Measurements from ENCODE around the gene TMEM132E. TPM values are rescaled to one million over a fixed set of nuclear protein-coding genes. Genes with fewer than 3 reads are reported as not detected.

The TMEM132E gene
- total and polyA plus RNA-seq, 2 experiments from 2014 or later: 0.16 to 0.45 TPM

DNA sequence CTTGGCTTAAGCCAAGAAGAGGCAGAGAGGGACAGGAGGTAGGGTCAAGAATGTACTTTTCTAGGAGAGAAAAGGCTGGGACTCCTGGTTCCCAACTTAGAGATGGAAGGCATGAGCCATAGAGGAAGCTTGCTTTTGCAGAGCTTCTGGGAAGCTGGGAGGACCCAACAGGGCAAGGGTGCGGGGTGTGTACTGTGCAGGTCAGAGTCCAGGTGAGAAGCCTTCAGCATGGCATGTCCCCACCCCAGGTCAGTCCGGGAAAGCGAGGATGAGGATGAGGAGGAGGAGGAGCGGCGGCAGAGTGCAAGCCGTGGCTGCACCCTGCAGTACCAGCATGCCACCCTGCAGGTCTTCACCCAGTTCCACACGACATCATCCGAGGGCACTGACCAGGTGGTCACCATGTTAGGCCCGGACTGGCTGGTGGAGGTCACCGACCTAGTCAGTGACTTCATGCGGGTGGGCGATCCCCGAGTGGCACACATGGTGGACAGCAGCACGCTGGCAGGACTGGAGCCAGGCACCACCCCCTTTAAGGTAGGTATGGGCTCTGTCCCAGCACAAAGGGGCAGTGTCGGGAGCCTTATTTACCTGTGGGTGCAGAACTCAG, 55.3 kb downstream of the TMEM132E start (continued):
- no peak for TF ChIP-seq ZNF462 (CRISPR knock-in tag; IDR thresholded peaks at IDR 0.05)
- no peak for TF ChIP-seq CREB1 (CRISPR knock-in tag; IDR thresholded peaks at IDR 0.05; ENCODE audit: low read depth)
- TF ChIP-seq POLR2AphosphoS5 (IDR thresholded peaks at IDR 0.05; ENCODE audit: low read depth): no peak
- TF ChIP-seq NANOG (IDR thresholded peaks at IDR 0.05; ENCODE audit: borderline replicate concordance): no peak
- no peak for TF ChIP-seq JUNB (IDR thresholded peaks at IDR 0.05; ENCODE audit: unreplicated experiment)
- TF ChIP-seq CTCF (conservative IDR thresholded peaks at IDR 0.05; ENCODE audit: low read depth in 2 of 2): no peak

GRCh38 chr17:34635876-34636275, 56.5 kb downstream of the TMEM132E start:
- Mint-ChIP-seq H3K4me1 (peaks cover 11% of the 10 kb centered on the region), H3K9me3 (no peaks in the 10 kb centered on the region; the same call in 1 of the 3 replicates), H3K27me3 (ENCODE audit: insufficient read depth, low read depth, poor library complexity) (peaks cover 18% of the 10 kb centered on the region), H3K4me3 (no peak overlapping the region), H3K36me3 (ENCODE audit: low read depth) (no peaks in the 10 kb centered on the region), H3K27ac (no peak overlapping the region)
- Histone ChIP-seq H3K9me2 (ENCODE audit: insufficient read depth) (no peaks in the 10 kb centered on the region), H4K20me1 (replicated peaks; ENCODE audit: insufficient read depth) (no peaks in the 10 kb centered on the region), H3K36me3 (ENCODE audit: insufficient read depth) (no peaks in the 10 kb centered on the region), H2AFZ (no peak overlapping the region), H3F3A (replicated peaks; ENCODE audit: low read depth) (no peaks in the 10 kb centered on the region), H3K4me3 (no peak overlapping the region), H3K27me3 (ENCODE audit: insufficient read depth) (no peaks in the 10 kb centered on the region), H3K27ac (ENCODE audit: low read depth) (no peak overlapping the region), H3K4me1 (ENCODE audit: insufficient read depth) (no peaks in the 10 kb centered on the region; the same call in 1 of the 2 replicates), H3K79me2 (replicated peaks; ENCODE audit: insufficient read depth) (no peaks in the 10 kb centered on the region), H3K4me2 (no peak overlapping the region)
- no peak for ATAC-seq
- no peak for DNase-seq (ENCODE audit: low spot score)
- TF ChIP-seq POLR2AphosphoS5 (IDR thresholded peaks at IDR 0.05; ENCODE audit: low read depth): no peak
- TF ChIP-seq ZNF114 (CRISPR knock-in tag; IDR thresholded peaks at IDR 0.05): no peak
- no peak for TF ChIP-seq CTCF (conservative IDR thresholded peaks at IDR 0.05; ENCODE audit: low read depth in 2 of 2)
